Right lobe of liver (tissue), 6 donors: ENCODE data around the gene RASAL2. TPM values are rescaled to one million over a fixed set of nuclear protein-coding genes. Genes with fewer than 3 reads are reported as not detected.
"Not testable (repeated sequence)": the region's sequence is repeated elsewhere in the genome, so short reads cannot be mapped to it uniquely, and the experiment has no call there.

Experiments used
- ATAC-seq, 4 donors: fragments of 200-7000 bp; cut with Tn5 transposase; one replicate each; pipeline ENCODE4 v1.9.1; 2020; ENCODE audit warnings: mild to moderate bottlenecking in 4 of 4, moderate library complexity in 4 of 4
- DNase-seq, 3 donors: peaks; one replicate each; pipeline ENCODE4 v3.0.0-alpha.2; 2020
- H3K27ac ChIP-seq, 3 donors: fragments of 200-600 bp; one replicate each; pipeline ENCODE4 v1.8.0; 2022
- H3K27me3 ChIP-seq, 2 donors: fragments of 200-600 bp; one replicate each; pipeline ENCODE4 v1.8.0; 2022
- H3K36me3 ChIP-seq, 4 donors: fragments of 200-600 bp; sonication (generic) in 1 of 4; one replicate each; pipeline versions ENCODE4 v1.5.1 to v1.8.0; 2017 to 2022; ENCODE audit warnings: control low read depth in 1 of 4
- H3K4me1 ChIP-seq, 4 donors: fragments of 200-600 bp; sonication (generic) in 1 of 4; one replicate each; pipeline versions ENCODE4 v1.5.1 to v1.8.0; 2017 to 2022; ENCODE audit warnings: control low read depth in 1 of 4
- H3K4me3 ChIP-seq, 3 donors: fragments of 200-600 bp; one replicate each; pipeline ENCODE4 v1.8.0; 2022
- H3K9me3 ChIP-seq, 4 donors: fragments of 200-600 bp; sonication (generic) in 1 of 4; one replicate each; pipeline versions ENCODE4 v1.5.1 to v1.8.0; 2017 to 2022; ENCODE audit warnings: control low read depth in 1 of 4
- POLR2A ChIP-seq: fragments of 450-650 bp; IDR thresholded peaks from one replicate; pipeline ENCODE4 v1.6.1; 2017; ENCODE audit warnings: antibody characterized with exemption, mild to moderate bottlenecking
- WGBS: methylation state at CpG from one replicate; pipeline ENCODE4 v1.1.6; 2018; ENCODE audit warnings: low coverage, low lambda C conversion rate; ENCODE audit not compliant: insufficient coverage; ENCODE audit errors: missing lambda C conversion rate; 5-methylcytosine and 5-hydroxymethylcytosine counted together
- intact Hi-C, 2 donors: fragments of 100-400 bp; cut with DNase I; formaldehyde crosslinking; loops; one replicate each; pipeline versions ENCODE4 v1.11.2 to v1.14.1; 2022
- total RNA-seq, 6 experiments: library from RNA; depleted of rRNA in 2 of 6; stranded (reverse); fragments of >200 nt in 2 of 6; fragmentation: NEBNext Ultra II Directional in 3 of 6; extraction: Animal tissue kit (Norgen Biotek cat#: 25700) in 3 of 6; gene quantifications; one replicate each; pipeline versions ENCODE4 v1.1.0 to v1.2.4, GENCODE V29; 2016 to 2023
- TF ChIP-seq, protein P1 (sequence below), 4 donors: fragments of 200-600 bp in 3 of 4; fragments of 450-650 bp in 1 of 4; IDR thresholded peaks; one replicate each; pipeline versions ENCODE4 v1.5.1 to v1.8.0; 2016 to 2022; ENCODE audit warnings: antibody characterized with exemption in 4 of 4, mild to moderate bottlenecking in 2 of 4
- donor health status: DM: no; HTN: yes; CAD: no.
- donor health status: DM: no; HTN: no; CAD: no.
- donor health status: DM: no; HTN: no; CAD: no.
- donor health status: DM: no; HTN: yes; CAD: no.
- donor health status: DM: no; HTN: yes; CAD: no.

RASAL2 gene
- total RNA-seq, 6 experiments from 2014 or later, result 3.6 to 6.0 (median 5.2) TPM

- ATAC-seq (peak; percentile 50 to 68 (median 60)), DNase-seq (no peak)
- no peaks in the 10 kb centered on the region for H3K36me3 ChIP-seq
- intact Hi-C loops, result no loop called here
- H3K4me1 ChIP-seq, result peaks cover 0 to 18% (median 0%) of the 10 kb centered on the region in 4 donors
- TF ChIP-seq, protein P1, sequence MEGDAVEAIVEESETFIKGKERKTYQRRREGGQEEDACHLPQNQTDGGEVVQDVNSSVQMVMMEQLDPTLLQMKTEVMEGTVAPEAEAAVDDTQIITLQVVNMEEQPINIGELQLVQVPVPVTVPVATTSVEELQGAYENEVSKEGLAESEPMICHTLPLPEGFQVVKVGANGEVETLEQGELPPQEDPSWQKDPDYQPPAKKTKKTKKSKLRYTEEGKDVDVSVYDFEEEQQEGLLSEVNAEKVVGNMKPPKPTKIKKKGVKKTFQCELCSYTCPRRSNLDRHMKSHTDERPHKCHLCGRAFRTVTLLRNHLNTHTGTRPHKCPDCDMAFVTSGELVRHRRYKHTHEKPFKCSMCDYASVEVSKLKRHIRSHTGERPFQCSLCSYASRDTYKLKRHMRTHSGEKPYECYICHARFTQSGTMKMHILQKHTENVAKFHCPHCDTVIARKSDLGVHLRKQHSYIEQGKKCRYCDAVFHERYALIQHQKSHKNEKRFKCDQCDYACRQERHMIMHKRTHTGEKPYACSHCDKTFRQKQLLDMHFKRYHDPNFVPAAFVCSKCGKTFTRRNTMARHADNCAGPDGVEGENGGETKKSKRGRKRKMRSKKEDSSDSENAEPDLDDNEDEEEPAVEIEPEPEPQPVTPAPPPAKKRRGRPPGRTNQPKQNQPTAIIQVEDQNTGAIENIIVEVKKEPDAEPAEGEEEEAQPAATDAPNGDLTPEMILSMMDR (IDR thresholded peaks at IDR 0.05), result peak; percentile 15 to 35 (median 21)
- TF ChIP-seq POLR2A, result no peak
- H3K27me3 ChIP-seq, result no peaks in the 10 kb centered on the region
- 32% methylated on average over 5 of the region's 5 CpGs for WGBS
- H3K9me3 ChIP-seq, result no peaks in the 10 kb centered on the region
- no peak overlapping the region for H3K27ac ChIP-seq
- H3K4me3 ChIP-seq, result no peak overlapping the region
These were observed 250.7 kb downstream of the RASAL2 start for GRCh38 chr1:178344513-178345091.

DNA sequence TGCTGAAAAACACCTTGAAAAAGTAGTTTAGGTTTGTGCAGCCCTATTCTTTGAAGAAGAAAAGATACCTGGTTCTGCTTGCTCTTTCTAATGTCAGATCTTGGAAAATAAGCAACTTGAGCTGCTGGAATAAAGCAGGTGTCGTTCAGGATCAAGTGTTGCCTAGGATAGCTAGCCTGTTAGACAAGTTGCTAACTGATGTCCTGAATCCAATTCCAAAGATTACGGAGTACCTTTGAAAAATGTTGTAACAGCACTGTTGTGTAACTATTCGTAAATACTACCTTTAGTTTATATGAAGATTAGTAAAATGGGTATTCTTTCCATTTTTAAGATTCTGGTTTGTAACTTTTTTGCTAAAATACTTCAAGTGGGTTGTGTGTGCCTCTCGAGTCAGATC is 251.3 kb downstream of the RASAL2 start:
- intact Hi-C loops, result no loop called here
- H3K9me3 ChIP-seq, result no peaks in the 10 kb centered on the region
- DNase-seq, result no peak
- peak overlapping the region in 1 of 3 donors; percentile 38 for H3K27ac ChIP-seq
- ATAC-seq, result peak; percentile 71 to 89 (median 80)
- WGBS, result 44% methylated on average over 4 of the region's 4 CpGs
- H3K4me3 ChIP-seq, result no peak overlapping the region
- TF ChIP-seq POLR2A, result no peak
- TF ChIP-seq, protein P1 (IDR thresholded peaks at IDR 0.05), result no peak
- H3K27me3 ChIP-seq, result no peaks in the 10 kb centered on the region
- H3K36me3 ChIP-seq, result no peaks in the 10 kb centered on the region
- peaks cover 0 to 18% (median 0%) of the 10 kb centered on the region in 4 donors for H3K4me1 ChIP-seq

GRCh38 chr1:178345807-178346206 is 251.9 kb downstream of the RASAL2 start:
- intact Hi-C loops, result no loop called here
- TF ChIP-seq POLR2A, result no peak
- TF ChIP-seq, protein P1 (IDR thresholded peaks at IDR 0.05), result no peak
- Histone ChIP-seq H3K27me3 (no peaks in the 10 kb centered on the region), H3K27ac (peak overlapping the region in 1 of 3 donors; percentile 38), H3K4me1 (peaks cover 0 to 18% (median 0%) of the 10 kb centered on the region in 4 donors), H3K36me3 (no peaks in the 10 kb centered on the region), H3K9me3 (no peaks in the 10 kb centered on the region), H3K4me3 (no peak overlapping the region)
- 64% methylated on average over 1 of the region's 1 CpG for WGBS
- DNase-seq, result no peak
- ATAC-seq, result peak in 2 of 4 donors; percentile 25 to 38

- DNase-seq, result no peak
- H3K9me3 ChIP-seq, result no peaks in the 10 kb centered on the region
- intact Hi-C loops, result no loop called here
- no peaks in the 10 kb centered on the region for H3K27me3 ChIP-seq
- peaks cover 0 to 13% (median 0%) of the 10 kb centered on the region in 4 donors for H3K4me1 ChIP-seq
- no peak overlapping the region for H3K4me3 ChIP-seq
- no peak overlapping the region for H3K27ac ChIP-seq
- WGBS, result 67% methylated on average over 3 of the region's 3 CpGs
- TF ChIP-seq POLR2A, result no peak
- TF ChIP-seq, protein P1 (IDR thresholded peaks at IDR 0.05), result no peak
- no peaks in the 10 kb centered on the region for H3K36me3 ChIP-seq
- no peak for ATAC-seq
These were observed 255.9 kb downstream of the RASAL2 start for GRCh38 chr1:178349801-178350200.

DNA sequence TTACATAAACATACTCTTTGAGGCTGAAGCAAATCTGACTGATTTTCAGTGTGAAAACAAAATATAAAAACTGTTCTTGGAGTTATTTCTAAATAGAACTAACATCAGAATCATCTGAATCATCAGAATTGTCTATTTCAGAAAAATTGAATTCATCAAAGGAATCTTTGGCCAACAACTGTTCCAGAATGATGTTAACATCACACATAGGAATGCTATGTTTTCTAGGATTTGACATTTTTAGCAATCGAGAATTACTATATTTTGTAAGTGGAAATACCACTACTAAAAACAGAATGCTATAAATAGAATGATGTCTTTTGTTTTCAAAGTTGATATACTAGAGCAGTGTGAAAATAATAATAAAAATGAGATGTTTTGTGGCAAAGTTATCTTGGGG is 258.0 kb downstream of the RASAL2 start:
- H3K27me3 ChIP-seq, H3K4me3 ChIP-seq, H3K4me1 ChIP-seq, H3K27ac ChIP-seq, H3K36me3 ChIP-seq, DNase-seq, intact Hi-C loops, H3K9me3 ChIP-seq, ATAC-seq: not testable (repeated sequence)
- 69% methylated on average over 1 of the region's 1 CpG for WGBS
